ENCODE results near the gene PAPPA2.

DNA sequence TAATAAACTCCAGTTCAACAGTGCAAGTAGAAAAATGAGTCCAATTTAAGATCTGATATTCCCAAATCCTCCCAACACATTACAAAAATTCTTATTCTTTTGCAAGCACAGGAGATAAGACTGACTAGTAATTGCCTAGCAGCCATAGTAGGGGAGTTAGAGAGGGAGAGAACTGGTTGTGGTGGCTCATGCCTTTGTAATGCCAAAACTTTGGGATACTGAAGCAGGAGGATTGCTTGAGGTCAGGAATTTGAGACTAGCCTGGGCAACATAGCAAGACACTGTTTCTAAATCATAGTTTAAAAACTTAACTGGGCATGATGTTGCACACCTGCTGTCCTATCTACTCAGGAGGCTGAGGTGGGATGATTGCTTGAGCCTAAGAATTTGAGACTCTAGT lies 26.7 kb upstream of the PAPPA2 start:
- TF ChIP-seq, protein P1, sequence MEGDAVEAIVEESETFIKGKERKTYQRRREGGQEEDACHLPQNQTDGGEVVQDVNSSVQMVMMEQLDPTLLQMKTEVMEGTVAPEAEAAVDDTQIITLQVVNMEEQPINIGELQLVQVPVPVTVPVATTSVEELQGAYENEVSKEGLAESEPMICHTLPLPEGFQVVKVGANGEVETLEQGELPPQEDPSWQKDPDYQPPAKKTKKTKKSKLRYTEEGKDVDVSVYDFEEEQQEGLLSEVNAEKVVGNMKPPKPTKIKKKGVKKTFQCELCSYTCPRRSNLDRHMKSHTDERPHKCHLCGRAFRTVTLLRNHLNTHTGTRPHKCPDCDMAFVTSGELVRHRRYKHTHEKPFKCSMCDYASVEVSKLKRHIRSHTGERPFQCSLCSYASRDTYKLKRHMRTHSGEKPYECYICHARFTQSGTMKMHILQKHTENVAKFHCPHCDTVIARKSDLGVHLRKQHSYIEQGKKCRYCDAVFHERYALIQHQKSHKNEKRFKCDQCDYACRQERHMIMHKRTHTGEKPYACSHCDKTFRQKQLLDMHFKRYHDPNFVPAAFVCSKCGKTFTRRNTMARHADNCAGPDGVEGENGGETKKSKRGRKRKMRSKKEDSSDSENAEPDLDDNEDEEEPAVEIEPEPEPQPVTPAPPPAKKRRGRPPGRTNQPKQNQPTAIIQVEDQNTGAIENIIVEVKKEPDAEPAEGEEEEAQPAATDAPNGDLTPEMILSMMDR (conservative IDR thresholded peaks at IDR 0.05) = no peak
- TF ChIP-seq ZFX (IDR thresholded peaks at IDR 0.05) = no peak
